LNCaP clone FGC (cell line): ENCODE results near the gene PHF20.
A peak's percentile ranks its signal among the peaks of the same experiment; 100 is the strongest.
"Not testable (repeated sequence)": the region's sequence is repeated elsewhere in the genome, so short reads cannot be mapped to it uniquely, and the experiment has no call there.

Experiments used
- DNase-seq: peaks from one replicate; pipeline ENCODE4 v3.0.0-alpha.2; 2011; ENCODE audit warnings: low read depth
- H3K4me3 ChIP-seq: 2 replicates; pipeline ENCODE4 v1.5.1; 2011; ENCODE audit warnings: mild to moderate bottlenecking, low read depth, low read length, control low read depth
- CTCF ChIP-seq: IDR thresholded peaks from 2 replicates; pipeline ENCODE4 v1.5.1; 2012; ENCODE audit warnings: mild to moderate bottlenecking; ENCODE audit not compliant: control insufficient read depth, insufficient read depth; ENCODE audit errors: extremely low read depth

Gene PHF20

GRCh38 chr20:35878113-35878625 lies 106.4 kb downstream of the PHF20 start:
- DNase-seq = no peak
- H3K4me3 ChIP-seq = no peak overlapping the region
- TF ChIP-seq CTCF = no peak

- TF ChIP-seq CTCF = no peak
- no peak for DNase-seq
- H3K4me3 ChIP-seq = no peak overlapping the region
Observed at GRCh38 chr20:35881676-35882075, 109.9 kb downstream of the PHF20 start.

GRCh38 chr20:35882427-35883161 lies 110.8 kb downstream of the PHF20 start:
- not testable (repeated sequence) for DNase-seq, H3K4me3 ChIP-seq

- DNase-seq = no peak
- TF ChIP-seq CTCF = no peak
- H3K4me3 ChIP-seq = no peak overlapping the region
Observed at GRCh38 chr20:35883336-35883777, 111.5 kb downstream of the PHF20 start.

GRCh38 chr20:35883778-35884540 lies 112.1 kb downstream of the PHF20 start:
- DNase-seq = no peak
- no peak overlapping the region for H3K4me3 ChIP-seq
- peak; percentile 88 for TF ChIP-seq CTCF

- no peak overlapping the region for H3K4me3 ChIP-seq
- no peak for DNase-seq
- TF ChIP-seq CTCF = no peak
Observed at GRCh38 chr20:35884541-35884865, 112.7 kb downstream of the PHF20 start.

- DNase-seq = no peak
- no peak overlapping the region for H3K4me3 ChIP-seq
- no peak for TF ChIP-seq CTCF
Observed at GRCh38 chr20:35885212-35885611, 113.4 kb downstream of the PHF20 start.
